NB4 (cell line): ENCODE measurements around the gene RASA2.
A peak's percentile ranks its signal among the peaks of the same experiment; 100 is the strongest.

Experiments used
- DNase-seq: peaks from one replicate; pipeline ENCODE4 v3.0.0; 2010; ENCODE audit warnings: low read depth
- H3K4me3 ChIP-seq: one replicate; pipeline ENCODE4 v1.5.1; 2011; ENCODE audit warnings: mild to moderate bottlenecking, low read depth, low read length, moderate library complexity
- MYC ChIP-seq: IDR thresholded peaks from 2 replicates; pipeline ENCODE4 v1.6.1; 2011; ENCODE audit warnings: low read depth, low read length
- POLR2A ChIP-seq: IDR thresholded peaks from 2 replicates; pipeline ENCODE4 v1.6.1; 2011; ENCODE audit warnings: mild to moderate bottlenecking; ENCODE audit not compliant: insufficient read length; ENCODE audit errors: extremely low read depth
- TF ChIP-seq, protein P1 (sequence below): IDR thresholded peaks from one replicate; pipeline ENCODE4 v1.5.1; 2012; ENCODE audit warnings: low read depth, low read length
- TF ChIP-seq, protein P2 (sequence below): IDR thresholded peaks from 2 replicates; pipeline ENCODE4 v1.6.1; 2011; ENCODE audit warnings: low read depth, low read length

The RASA2 gene

DNA sequence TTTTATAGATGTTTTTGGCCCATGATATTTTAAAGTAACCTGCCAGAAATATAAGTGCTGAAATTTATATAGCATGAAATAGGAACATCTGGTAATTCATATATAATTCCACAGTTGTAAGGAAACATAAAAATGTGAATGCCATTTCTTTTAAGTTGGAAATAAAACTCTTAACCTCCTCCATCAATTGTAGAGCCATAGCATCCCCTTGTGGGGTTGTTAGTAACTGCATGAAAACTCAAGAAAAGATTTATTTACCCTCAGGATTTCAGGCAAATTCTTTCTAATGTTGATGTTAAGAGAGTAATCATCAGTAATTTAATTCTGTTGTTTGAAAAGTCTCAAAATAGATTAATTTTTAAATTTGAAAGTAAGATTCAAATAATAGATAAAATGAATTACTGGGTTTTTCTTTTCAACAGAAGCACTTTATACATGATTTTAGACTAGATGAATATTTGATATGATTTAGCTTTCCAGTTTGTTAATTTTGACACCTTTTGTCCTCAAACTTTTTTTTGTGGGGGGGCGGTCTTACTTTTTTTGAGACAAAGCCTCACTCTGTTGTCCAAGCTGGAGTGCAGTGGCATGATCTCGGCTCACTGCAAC, 74.7 kb downstream of the RASA2 start:
- no peak for TF ChIP-seq MYC
- TF ChIP-seq, protein P1, sequence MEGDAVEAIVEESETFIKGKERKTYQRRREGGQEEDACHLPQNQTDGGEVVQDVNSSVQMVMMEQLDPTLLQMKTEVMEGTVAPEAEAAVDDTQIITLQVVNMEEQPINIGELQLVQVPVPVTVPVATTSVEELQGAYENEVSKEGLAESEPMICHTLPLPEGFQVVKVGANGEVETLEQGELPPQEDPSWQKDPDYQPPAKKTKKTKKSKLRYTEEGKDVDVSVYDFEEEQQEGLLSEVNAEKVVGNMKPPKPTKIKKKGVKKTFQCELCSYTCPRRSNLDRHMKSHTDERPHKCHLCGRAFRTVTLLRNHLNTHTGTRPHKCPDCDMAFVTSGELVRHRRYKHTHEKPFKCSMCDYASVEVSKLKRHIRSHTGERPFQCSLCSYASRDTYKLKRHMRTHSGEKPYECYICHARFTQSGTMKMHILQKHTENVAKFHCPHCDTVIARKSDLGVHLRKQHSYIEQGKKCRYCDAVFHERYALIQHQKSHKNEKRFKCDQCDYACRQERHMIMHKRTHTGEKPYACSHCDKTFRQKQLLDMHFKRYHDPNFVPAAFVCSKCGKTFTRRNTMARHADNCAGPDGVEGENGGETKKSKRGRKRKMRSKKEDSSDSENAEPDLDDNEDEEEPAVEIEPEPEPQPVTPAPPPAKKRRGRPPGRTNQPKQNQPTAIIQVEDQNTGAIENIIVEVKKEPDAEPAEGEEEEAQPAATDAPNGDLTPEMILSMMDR: peak; percentile 81
- H3K4me3 ChIP-seq: no peak overlapping the region
- peak; percentile 75 for DNase-seq

DNA sequence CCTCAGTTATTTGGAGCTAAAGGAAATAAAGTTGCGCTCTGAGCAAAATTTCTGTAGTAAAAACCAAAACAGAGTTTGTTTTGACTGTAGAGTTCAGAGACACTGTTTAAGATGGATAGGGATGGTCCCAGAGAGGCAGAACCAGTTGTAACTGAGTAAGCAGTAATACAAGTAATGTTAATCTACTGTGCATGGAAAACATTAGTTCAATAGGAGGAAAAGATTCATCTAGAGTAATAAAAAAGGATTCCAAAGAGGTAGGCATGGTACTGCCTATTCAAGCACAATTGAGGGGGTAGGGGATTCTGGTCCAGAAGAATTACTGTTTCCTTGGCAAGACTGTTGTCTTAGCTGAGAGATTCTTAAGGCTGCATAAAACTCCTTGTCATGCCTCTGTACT, 77.4 kb downstream of the RASA2 start:
- no peak overlapping the region for H3K4me3 ChIP-seq
- no peak for DNase-seq
- TF ChIP-seq POLR2A: no peak
- TF ChIP-seq MYC: no peak
- TF ChIP-seq, protein P2, sequence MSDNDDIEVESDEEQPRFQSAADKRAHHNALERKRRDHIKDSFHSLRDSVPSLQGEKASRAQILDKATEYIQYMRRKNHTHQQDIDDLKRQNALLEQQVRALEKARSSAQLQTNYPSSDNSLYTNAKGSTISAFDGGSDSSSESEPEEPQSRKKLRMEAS: no peak

DNA sequence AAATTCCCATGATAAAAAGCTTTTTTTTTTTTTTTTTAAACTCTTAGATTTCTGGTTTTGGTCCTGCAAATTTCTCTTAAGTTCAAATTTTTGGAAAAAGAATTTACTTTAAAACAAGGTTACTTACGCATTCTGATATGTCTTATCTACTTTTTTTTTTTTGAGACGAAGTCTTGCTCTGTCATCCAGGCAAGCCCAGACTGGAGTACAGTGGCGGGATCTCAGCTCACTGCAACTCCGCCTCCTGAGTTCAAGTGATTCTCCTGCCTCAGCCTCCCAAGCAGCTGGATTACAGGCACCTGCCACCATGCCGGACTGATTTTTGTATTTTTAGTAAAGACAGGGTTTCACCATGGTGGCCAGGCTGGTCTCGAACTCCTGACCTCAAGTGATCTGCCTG, 83.2 kb downstream of the RASA2 start:
- no peak for TF ChIP-seq POLR2A
- no peak for TF ChIP-seq MYC
- TF ChIP-seq, protein P2: no peak
- TF ChIP-seq, protein P1: no peak
- DNase-seq: no peak
- no peak overlapping the region for H3K4me3 ChIP-seq

DNA sequence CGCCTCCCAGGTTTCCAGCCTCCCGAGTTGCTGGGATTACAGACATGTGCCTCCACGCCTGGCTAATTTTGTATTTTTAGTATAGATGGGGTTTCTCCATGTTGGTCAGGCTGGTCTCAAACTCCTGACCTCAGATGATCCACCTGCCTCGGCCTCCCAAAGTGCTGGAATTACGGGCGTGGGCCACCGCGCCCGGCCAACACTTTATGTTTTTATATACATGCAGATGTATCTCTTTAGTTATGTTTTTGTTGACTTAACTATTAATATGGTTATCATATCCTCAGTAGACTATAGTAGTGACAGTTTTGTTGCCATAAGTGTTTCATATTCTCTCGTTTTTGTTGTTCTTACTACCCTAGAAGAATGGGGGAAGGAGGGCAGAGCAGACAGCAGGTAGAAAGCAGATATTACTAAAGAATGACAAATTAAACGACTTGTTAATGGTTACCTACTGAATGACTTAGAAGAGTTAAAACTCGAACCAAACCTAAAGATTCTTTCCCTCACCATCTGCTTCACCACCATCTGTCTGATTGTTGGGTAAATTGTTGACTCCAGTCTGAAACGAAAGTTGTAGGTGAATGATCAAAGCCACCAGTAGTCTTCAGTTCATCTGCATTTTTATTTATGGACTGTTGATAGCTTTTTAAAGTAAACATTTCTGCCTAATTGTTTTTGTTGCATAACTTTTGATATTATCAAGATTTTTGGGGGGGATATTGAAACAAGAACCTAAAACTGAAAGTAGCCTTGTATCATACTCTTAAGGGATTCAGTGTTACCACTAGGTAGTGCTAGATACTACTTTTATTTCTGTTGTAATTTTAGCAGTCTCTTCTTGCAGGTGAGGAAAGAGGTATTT, 89.3 kb downstream of the RASA2 start:
- TF ChIP-seq, protein P1: peak; percentile 19
- TF ChIP-seq, protein P2: no peak
- peak; percentile 26 for DNase-seq
- no peak overlapping the region for H3K4me3 ChIP-seq

DNA sequence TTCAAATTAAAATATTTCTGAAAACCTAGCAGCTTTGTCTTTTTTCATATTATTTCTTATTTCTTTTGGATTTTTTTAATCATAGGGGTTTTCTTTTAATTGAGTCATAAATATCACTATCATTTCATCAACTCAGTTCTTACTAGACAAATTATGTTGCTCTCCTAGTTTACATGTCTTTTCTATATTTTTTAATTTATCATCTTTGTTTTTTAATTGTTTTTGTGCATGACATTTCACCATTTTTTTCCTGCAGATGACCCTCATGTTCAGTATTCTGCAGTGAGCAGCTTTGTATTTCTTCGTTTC, 89.9 kb downstream of the RASA2 start:
- H3K4me3 ChIP-seq: no peak overlapping the region
- TF ChIP-seq POLR2A (no peak), MYC (no peak)
- TF ChIP-seq, protein P1: no peak
- TF ChIP-seq, protein P2: no peak
- no peak for DNase-seq

DNA sequence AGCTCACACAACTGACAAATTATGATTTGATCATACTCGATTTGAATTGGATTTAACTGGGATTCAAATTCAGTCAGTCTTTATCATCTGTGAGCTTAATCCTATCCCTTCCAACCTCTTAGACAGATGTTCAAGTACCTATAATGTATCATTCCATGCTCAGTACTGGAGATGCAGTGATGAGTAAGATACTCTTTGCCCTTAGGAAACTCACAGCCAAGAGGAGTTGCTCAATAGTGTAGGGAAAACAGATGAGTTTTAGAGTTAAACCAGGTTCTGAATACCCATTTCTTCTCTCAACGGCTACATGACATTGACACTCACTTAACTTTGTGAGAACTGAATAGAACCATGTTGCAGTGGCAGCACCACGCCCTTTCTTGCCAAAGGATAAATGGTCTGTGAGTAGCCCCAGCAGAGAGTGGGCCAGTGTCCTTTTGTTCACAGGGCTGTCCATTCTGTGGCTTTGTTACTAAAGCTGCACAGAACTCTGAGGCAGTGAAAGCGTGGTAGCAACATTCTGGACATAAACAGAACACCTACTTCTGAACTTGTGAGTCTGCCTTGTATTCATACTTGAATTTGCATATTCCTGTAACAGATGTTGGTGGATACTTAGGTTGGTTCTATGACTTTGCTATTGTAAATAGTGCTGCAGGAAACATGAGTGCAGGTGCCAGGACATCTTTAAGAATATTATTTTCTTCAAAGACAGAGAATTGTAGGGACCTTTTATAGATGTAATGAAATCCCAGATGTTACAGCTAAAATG, 91.6 kb downstream of the RASA2 start:
- no peak for DNase-seq
- TF ChIP-seq, protein P1: no peak
- no peak for TF ChIP-seq MYC
- TF ChIP-seq POLR2A: no peak
- TF ChIP-seq, protein P2: no peak
- H3K4me3 ChIP-seq: no peak overlapping the region
